A549 (cell line): ENCODE data around the gene TMEM218. TPM values are rescaled to one million over a fixed set of nuclear protein-coding genes. Genes with fewer than 3 reads are reported as not detected.

Experiments used
- ATAC-seq, 2 experiments: fragments of 200-7000 bp in 1 of 2; fragments of >200 bp in 1 of 2; cut with Nextera tagmentation in 1 of 2; cut with Tn5 transposase in 1 of 2; 3 replicates each; pipeline versions ENCODE4 v1.8.0 to v1.9.1; 2018 to 2020; ENCODE audit warnings: mild to moderate bottlenecking in 1 of 2, moderate library complexity in 1 of 2
- CTCF ChIA-PET: fragments of 300-600 bp; sonication (Branson Sonifier 250); formaldehyde crosslinking; extraction: SDS; loops from one replicate; lab custom pipeline; 2021; ENCODE audit warnings: antibody characterized with exemption, inconsistent platforms; lab: Yijun Ruan, JAX
- POLR2A ChIA-PET: fragments of 350-600 bp; formaldehyde crosslinking; extraction: SDS; loops from one replicate; lab custom pipeline; 2021; ENCODE audit warnings: antibody characterized with exemption, inconsistent platforms; lab: Yijun Ruan, JAX
- DNase-seq, 2 experiments: peaks; one replicate each; pipeline versions ENCODE4 v3.0.0 to v3.0.0-alpha.2; 2011 to 2016; ENCODE audit warnings: low read depth in 1 of 2, low spot score in 1 of 2
- FAIRE-seq: peaks from 2 replicates; lab custom pipeline; 2011; peaks lifted over from hg19 to GRCh38; lab: Jason Lieb, UNC
- H3K27ac ChIP-seq, 2 experiments: fragments of >200 bp; sonication (Bioruptor Twin); formaldehyde crosslinking; 3 replicates each; pipeline ENCODE4 v1.5.1; 2016 to 2017
- H3K4me1 ChIP-seq: fragments of >200 bp; sonication (Bioruptor Twin); formaldehyde crosslinking; 3 replicates; pipeline ENCODE4 v1.6.1; 2016
- H3K4me2 ChIP-seq: fragments of >200 bp; sonication (Bioruptor Twin); formaldehyde crosslinking; 3 replicates; pipeline ENCODE4 v1.6.1; 2016
- H3K4me3 ChIP-seq: fragments of >200 bp; sonication (Bioruptor Twin); formaldehyde crosslinking; 3 replicates; pipeline ENCODE4 v1.5.1; 2016
- H3K9me3 ChIP-seq: fragments of >200 bp; sonication (Bioruptor Twin); formaldehyde crosslinking; 3 replicates; pipeline ENCODE4 v1.6.1; 2016
- CHD2 ChIP-seq: fragments of 150-350 bp; IDR thresholded peaks from 2 replicates; pipeline ENCODE4 v1.6.1; 2014; ENCODE audit warnings: low read length; ENCODE audit not compliant: partially characterized antibody
- CHD4 ChIP-seq: fragments of 200-600 bp; sonication (generic); IDR thresholded peaks from 2 replicates; pipeline ENCODE4 v1.6.1; 2016; ENCODE audit warnings: antibody characterized with exemption, mild to moderate bottlenecking, borderline replicate concordance
- FOSL2 ChIP-seq, 2 experiments: fragments of 450-650 bp in 1 of 2; fragments of >200 bp in 1 of 2; sonication (Bioruptor Twin) in 1 of 2; formaldehyde crosslinking; IDR thresholded peaks; 2 replicates each; pipeline versions ENCODE4 v1.5.0 to v1.6.1; 2016 to 2020; ENCODE audit warnings: mild to moderate bottlenecking in 1 of 2, moderate library complexity in 1 of 2
- HEYL ChIP-seq: fragments of 250-450 bp; sonication (Bioruptor Pico); IDR thresholded peaks from 2 replicates; pipeline ENCODE4 v1.8.0; 2021; ENCODE audit warnings: mild to moderate bottlenecking, moderate library complexity
- HOXB13 ChIP-seq: fragments of 250-450 bp; sonication (Bioruptor Pico); IDR thresholded peaks from 2 replicates; pipeline ENCODE4 v1.5.0; 2020; ENCODE audit warnings: low read depth, mild to moderate bottlenecking, moderate library complexity
- JUN ChIP-seq, 2 experiments: fragments of >200 bp; sonication (Bioruptor Twin); formaldehyde crosslinking; IDR thresholded peaks; 2 replicates in 1 of 2; 3 replicates in 1 of 2; pipeline ENCODE4 v1.6.1; 2016 to 2017
- KDM5A ChIP-seq: fragments of 200-600 bp; sonication (generic); IDR thresholded peaks from 2 replicates; pipeline ENCODE4 v1.6.1; 2016; ENCODE audit warnings: antibody characterized with exemption, mild to moderate bottlenecking
- NFE2L2 ChIP-seq: fragments of 150-350 bp; conservative IDR thresholded peaks from 2 replicates; pipeline ENCODE4 v1.6.1; 2014; ENCODE audit warnings: low read length
- NPAS2 ChIP-seq: fragments of 250-450 bp; sonication (Bioruptor Pico); IDR thresholded peaks from 2 replicates; pipeline ENCODE4 v1.8.0; 2022; ENCODE audit warnings: mild to moderate bottlenecking, moderate library complexity, borderline replicate concordance
- NR3C1 ChIP-seq: fragments of >200 bp; sonication (Bioruptor Twin); formaldehyde crosslinking; IDR thresholded peaks from 3 replicates; pipeline ENCODE4 v1.6.1; 2017
- PHF8 ChIP-seq: fragments of 200-600 bp; sonication (generic); IDR thresholded peaks from 2 replicates; pipeline ENCODE4 v1.6.1; 2016; ENCODE audit warnings: low read depth, mild to moderate bottlenecking, antibody characterized with exemption, moderate library complexity, borderline replicate concordance
- RCOR1 ChIP-seq: fragments of 150-350 bp; IDR thresholded peaks from 2 replicates; pipeline ENCODE4 v1.6.1; 2014; ENCODE audit warnings: antibody characterized with exemption, low read length, low read depth
- RFX5 ChIP-seq: fragments of 450-650 bp; IDR thresholded peaks from 2 replicates; pipeline ENCODE4 v1.7.1; 2014; ENCODE audit warnings: antibody characterized with exemption, mild to moderate bottlenecking, moderate library complexity
- ZFP36 ChIP-seq: fragments of 450-650 bp; IDR thresholded peaks from 2 replicates; pipeline ENCODE4 v1.6.1; 2014; ENCODE audit warnings: borderline replicate concordance; ENCODE audit not compliant: partially characterized antibody
- ZSCAN20 ChIP-seq: fragments of 250-450 bp; sonication (Bioruptor Pico); IDR thresholded peaks from 2 replicates; pipeline ENCODE4 v1.8.0; 2022; ENCODE audit warnings: mild to moderate bottlenecking, moderate library complexity
- WGBS: methylation state at CpG from one replicate; pipeline ENCODE4 v1.1.6; 2017; ENCODE audit errors: missing lambda C conversion rate; 5-methylcytosine and 5-hydroxymethylcytosine counted together
- polyA plus RNA-seq, 4 experiments: library from polyadenylated mRNA; depleted of rRNA in 3 of 4; stranded (reverse); fragments of >200 nt; fragmentation: RNase III in 1 of 4; extraction: RNeasy Plus Mini Kit Qiagen cat#74134 plus additional on column Dnase treatment in 1 of 4; gene quantifications; 2 replicates in 3 of 4; 3 replicates in 1 of 4; pipeline ENCODE4 v1.2.3, GENCODE V29; 2011 to 2017
- TF ChIP-seq, protein P1 (sequence below): fragments of 450-650 bp; IDR thresholded peaks from 2 replicates; pipeline ENCODE4 v1.6.1; 2014; ENCODE audit warnings: antibody characterized with exemption
- TF ChIP-seq, protein P2 (sequence below): fragments of 150-350 bp; IDR thresholded peaks from 2 replicates; pipeline ENCODE4 v1.6.1; 2014; ENCODE audit warnings: low read depth, mild to moderate bottlenecking, low read length
- TF ChIP-seq, protein P3 (sequence below): fragments of >200 bp; sonication (Bioruptor Twin); formaldehyde crosslinking; IDR thresholded peaks from 3 replicates; pipeline ENCODE4 v1.6.1; 2016
- TF ChIP-seq, protein P4 (sequence below): fragments of 250-450 bp; sonication (Bioruptor Pico); IDR thresholded peaks from 2 replicates; pipeline ENCODE4 v1.5.0; 2021; ENCODE audit warnings: mild to moderate bottlenecking, moderate library complexity, borderline replicate concordance

Gene TMEM218
- polyA plus RNA-seq, 2 of the 4 experiments (the other 2 are of a cell fraction) = 29.1 to 34.6 TPM

DNA sequence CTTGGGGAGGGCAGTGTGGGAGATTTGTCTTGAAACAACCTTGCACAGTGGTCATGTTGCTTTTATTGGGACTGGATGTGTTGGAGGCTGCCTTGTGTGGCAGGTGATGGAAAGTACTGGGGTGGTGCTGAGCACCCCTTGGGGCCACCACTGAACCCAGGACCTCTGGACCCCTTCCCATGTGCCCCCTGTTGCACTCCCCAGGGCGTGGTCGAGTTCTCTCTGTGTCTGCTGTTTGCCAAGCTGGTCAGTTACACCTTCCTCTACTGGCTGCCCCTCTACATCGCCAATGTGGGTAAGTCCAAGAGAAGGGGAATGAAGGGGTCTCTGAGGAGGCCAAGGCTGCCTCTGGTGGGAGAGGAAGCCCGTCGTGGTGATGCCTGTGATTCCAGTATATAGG is 29.4 kb downstream of the TMEM218 start:
- ATAC-seq (no peak), FAIRE-seq (no peak), DNase-seq (no peak)
- Histone ChIP-seq H3K9me3 (no peaks in the 10 kb centered on the region), H3K27ac (no peak overlapping the region), H3K4me2 (no peak overlapping the region), H3K4me3 (no peak overlapping the region), H3K4me1 (no peaks in the 10 kb centered on the region)
- ChIA-PET POLR2A (no interaction called here), CTCF (interaction anchor here (1.2 to 1.8 kb wide), 2 partner anchors 9 to 323 kb away, joined by 3 to 6 read pairs; no protein-coding TSS in a partner anchor)
- TF ChIP-seq CHD2 (no peak), JUN (IDR thresholded peaks at IDR 0.05) (no peak), PHF8 (no peak), HEYL (no peak), HOXB13 (no peak), RCOR1 (no peak), FOSL2 (IDR thresholded peaks at IDR 0.05) (no peak), FOSL2 (CRISPR knock-in tag; IDR thresholded peaks at IDR 0.05) (no peak), NR3C1 (no peak), CHD4 (no peak), RFX5 (no peak), NPAS2 (CRISPR knock-in tag) (no peak)
- TF ChIP-seq, protein P1, sequence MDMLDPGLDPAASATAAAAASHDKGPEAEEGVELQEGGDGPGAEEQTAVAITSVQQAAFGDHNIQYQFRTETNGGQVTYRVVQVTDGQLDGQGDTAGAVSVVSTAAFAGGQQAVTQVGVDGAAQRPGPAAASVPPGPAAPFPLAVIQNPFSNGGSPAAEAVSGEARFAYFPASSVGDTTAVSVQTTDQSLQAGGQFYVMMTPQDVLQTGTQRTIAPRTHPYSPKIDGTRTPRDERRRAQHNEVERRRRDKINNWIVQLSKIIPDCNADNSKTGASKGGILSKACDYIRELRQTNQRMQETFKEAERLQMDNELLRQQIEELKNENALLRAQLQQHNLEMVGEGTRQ = no peak
- TF ChIP-seq, protein P2, sequence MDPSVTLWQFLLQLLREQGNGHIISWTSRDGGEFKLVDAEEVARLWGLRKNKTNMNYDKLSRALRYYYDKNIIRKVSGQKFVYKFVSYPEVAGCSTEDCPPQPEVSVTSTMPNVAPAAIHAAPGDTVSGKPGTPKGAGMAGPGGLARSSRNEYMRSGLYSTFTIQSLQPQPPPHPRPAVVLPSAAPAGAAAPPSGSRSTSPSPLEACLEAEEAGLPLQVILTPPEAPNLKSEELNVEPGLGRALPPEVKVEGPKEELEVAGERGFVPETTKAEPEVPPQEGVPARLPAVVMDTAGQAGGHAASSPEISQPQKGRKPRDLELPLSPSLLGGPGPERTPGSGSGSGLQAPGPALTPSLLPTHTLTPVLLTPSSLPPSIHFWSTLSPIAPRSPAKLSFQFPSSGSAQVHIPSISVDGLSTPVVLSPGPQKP = no peak
- WGBS = 20% methylated on average over 5 of the region's 5 CpGs

DNA sequence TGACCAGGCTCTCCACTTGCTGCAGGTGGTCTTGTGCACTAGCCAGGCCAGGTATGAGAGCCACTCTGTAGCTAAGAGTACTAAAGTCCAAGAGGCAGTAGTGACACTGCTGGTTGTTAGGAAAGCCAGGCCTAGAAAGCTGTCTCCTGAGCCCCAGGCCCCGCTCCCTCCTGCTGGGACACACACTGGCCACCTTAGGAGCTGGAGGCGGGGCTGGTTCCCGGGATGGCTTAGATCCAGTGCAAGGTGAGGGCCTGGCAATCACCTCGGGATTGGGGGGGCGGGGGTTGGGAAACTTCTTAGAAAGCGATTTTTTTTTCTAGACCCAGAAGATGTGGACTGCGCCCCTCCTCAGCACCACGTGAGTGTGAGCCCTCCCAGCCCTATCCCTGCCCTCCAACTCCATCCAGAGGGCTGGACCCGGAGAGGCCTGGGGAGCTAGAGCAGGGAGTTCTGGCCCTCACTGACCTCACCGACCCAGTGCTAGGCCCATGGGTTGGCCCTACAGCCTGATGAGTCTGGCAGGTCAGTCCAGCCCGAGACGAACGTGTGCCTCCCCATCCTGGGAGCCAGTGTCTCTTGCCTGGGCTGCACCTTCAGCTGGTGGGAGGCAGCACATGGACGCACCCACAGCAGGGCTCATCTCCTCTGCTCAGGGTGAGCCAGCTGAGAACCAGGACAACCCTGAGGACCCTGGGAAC is 30.2 kb downstream of the TMEM218 start:
- H3K4me1 ChIP-seq = no peaks in the 10 kb centered on the region
- no peaks in the 10 kb centered on the region for H3K9me3 ChIP-seq
- ChIA-PET POLR2A (no interaction called here), CTCF (interaction anchor here (1.2 to 1.8 kb wide), 3 partner anchors 10 to 324 kb away, joined by 3 to 6 read pairs (median 3); no protein-coding TSS in a partner anchor)
- H3K4me3 ChIP-seq = no peak overlapping the region
- DNase-seq (no peak), ATAC-seq (no peak), FAIRE-seq (no peak)
- no peak overlapping the region for H3K4me2 ChIP-seq
- H3K27ac ChIP-seq = no peak overlapping the region
- 60% methylated on average over 1 of the region's 14 CpGs for WGBS
- no peak for TF ChIP-seq RCOR1
- TF ChIP-seq, protein P3, sequence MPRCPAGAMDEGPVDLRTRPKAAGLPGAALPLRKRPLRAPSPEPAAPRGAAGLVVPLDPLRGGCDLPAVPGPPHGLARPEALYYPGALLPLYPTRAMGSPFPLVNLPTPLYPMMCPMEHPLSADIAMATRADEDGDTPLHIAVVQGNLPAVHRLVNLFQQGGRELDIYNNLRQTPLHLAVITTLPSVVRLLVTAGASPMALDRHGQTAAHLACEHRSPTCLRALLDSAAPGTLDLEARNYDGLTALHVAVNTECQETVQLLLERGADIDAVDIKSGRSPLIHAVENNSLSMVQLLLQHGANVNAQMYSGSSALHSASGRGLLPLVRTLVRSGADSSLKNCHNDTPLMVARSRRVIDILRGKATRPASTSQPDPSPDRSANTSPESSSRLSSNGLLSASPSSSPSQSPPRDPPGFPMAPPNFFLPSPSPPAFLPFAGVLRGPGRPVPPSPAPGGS = no peak
- TF ChIP-seq ZFP36 = no peak
- no peak for TF ChIP-seq NFE2L2
- no peak for TF ChIP-seq ZSCAN20 (CRISPR knock-in tag)

DNA sequence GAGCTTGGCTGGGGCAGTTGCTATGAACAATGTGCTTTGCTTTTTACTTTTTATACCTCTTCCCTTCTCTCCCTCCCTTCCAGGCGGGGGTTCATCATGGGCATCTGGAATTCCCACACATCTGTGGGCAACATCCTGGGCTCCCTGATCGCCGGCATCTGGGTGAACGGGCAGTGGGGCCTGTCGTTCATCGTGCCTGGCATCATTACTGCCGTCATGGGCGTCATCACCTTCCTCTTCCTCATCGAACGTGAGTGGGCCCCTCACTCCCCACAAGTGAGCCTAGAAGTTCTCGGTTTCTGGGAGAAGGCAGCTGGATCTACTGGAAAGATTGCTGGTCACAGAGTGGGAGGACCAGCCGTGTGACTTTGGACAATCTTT is 30.9 kb downstream of the TMEM218 start:
- no peak for DNase-seq
- ChIA-PET POLR2A (no interaction called here), CTCF (interaction anchor here (1.6 to 1.8 kb wide), 2 partner anchors 11 to 324 kb away, joined by 3 to 6 read pairs; no protein-coding TSS in a partner anchor)
- no peak for FAIRE-seq
- Histone ChIP-seq H3K4me3 (no peak overlapping the region), H3K9me3 (no peaks in the 10 kb centered on the region), H3K4me2 (no peak overlapping the region), H3K4me1 (no peaks in the 10 kb centered on the region), H3K27ac (no peak overlapping the region)
- TF ChIP-seq, protein P4, sequence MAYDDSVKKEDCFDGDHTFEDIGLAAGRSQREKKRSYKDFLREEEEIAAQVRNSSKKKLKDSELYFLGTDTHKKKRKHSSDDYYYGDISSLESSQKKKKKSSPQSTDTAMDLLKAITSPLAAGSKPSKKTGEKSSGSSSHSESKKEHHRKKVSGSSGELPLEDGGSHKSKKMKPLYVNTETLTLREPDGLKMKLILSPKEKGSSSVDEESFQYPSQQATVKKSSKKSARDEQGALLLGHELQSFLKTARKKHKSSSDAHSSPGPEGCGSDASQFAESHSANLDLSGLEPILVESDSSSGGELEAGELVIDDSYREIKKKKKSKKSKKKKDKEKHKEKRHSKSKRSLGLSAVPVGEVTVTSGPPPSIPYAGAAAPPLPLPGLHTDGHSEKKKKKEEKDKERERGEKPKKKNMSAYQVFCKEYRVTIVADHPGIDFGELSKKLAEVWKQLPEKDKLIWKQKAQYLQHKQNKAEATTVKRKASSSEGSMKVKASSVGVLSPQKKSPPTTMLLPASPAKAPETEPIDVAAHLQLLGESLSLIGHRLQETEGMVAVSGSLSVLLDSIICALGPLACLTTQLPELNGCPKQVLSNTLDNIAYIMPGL = no peak
- TF ChIP-seq KDM5A = no peak
- WGBS = 69% methylated on average over 8 of the region's 12 CpGs
- no peak for ATAC-seq
